H9 (cell line): ENCODE data around the gene NPPC. TPM values are rescaled to one million over a fixed set of nuclear protein-coding genes. Genes with fewer than 3 reads are reported as not detected.

ENCODE experiments used
- DNase-seq: peaks from one replicate; pipeline ENCODE4 v3.0.0-alpha.2; 2017
- H2AFZ ChIP-seq: one replicate; pipeline ENCODE4 v1.6.1; 2013; ENCODE audit warnings: mild to moderate bottlenecking, low read length, control low read depth, moderate library complexity
- H2AK5ac ChIP-seq: 2 replicates; pipeline ENCODE4 v1.6.1; 2013; ENCODE audit warnings: low read length, control low read depth, mixed read lengths; ENCODE audit not compliant: insufficient read length
- H2BK120ac ChIP-seq: one replicate; pipeline ENCODE4 v1.6.1; 2013; ENCODE audit warnings: low read depth, mild to moderate bottlenecking, low read length, control low read depth, inconsistent platforms; ENCODE audit not compliant: poor library complexity, severe bottlenecking
- H2BK12ac ChIP-seq: 2 replicates; pipeline ENCODE4 v1.6.1; 2013; ENCODE audit warnings: low read length, control low read depth, mixed read lengths, low read depth; ENCODE audit not compliant: insufficient read length
- H2BK15ac ChIP-seq: 2 replicates; pipeline ENCODE4 v1.6.1; 2013; ENCODE audit warnings: low read depth, low read length, control low read depth
- H2BK20ac ChIP-seq: one replicate; pipeline ENCODE4 v1.6.1; 2013; ENCODE audit warnings: low read depth, mild to moderate bottlenecking, low read length, control low read depth, inconsistent platforms; ENCODE audit not compliant: poor library complexity, severe bottlenecking
- H2BK5ac ChIP-seq: 2 replicates; pipeline ENCODE4 v1.6.1; 2013; ENCODE audit warnings: low read length, control low read depth, mixed read lengths; ENCODE audit not compliant: insufficient read length
- H3K14ac ChIP-seq: 2 replicates; pipeline ENCODE4 v1.6.1; 2013; ENCODE audit warnings: low read length, control low read depth; ENCODE audit not compliant: insufficient read depth
- H3K18ac ChIP-seq: 2 replicates; pipeline ENCODE4 v1.6.1; 2013; ENCODE audit warnings: low read depth, mild to moderate bottlenecking, mixed read lengths, low read length, control low read depth; ENCODE audit not compliant: insufficient read length
- H3K23ac ChIP-seq: 2 replicates; pipeline ENCODE4 v1.6.1; 2013; ENCODE audit warnings: low read length, control low read depth, mixed read lengths, low read depth; ENCODE audit not compliant: insufficient read length
- H3K23me2 ChIP-seq: 2 replicates; pipeline ENCODE4 v1.6.1; 2013; ENCODE audit warnings: low read depth, mild to moderate bottlenecking, mixed read lengths, low read length, control low read depth; ENCODE audit not compliant: insufficient read length, poor library complexity, severe bottlenecking
- H3K27ac ChIP-seq: 2 replicates; pipeline ENCODE4 v1.5.1; 2013; ENCODE audit warnings: low read length, control low read depth, mixed read lengths, low read depth; ENCODE audit not compliant: insufficient read length
- H3K27me3 ChIP-seq: 2 replicates; pipeline ENCODE4 v1.6.1; 2013; ENCODE audit warnings: low read length, control low read depth, inconsistent platforms; ENCODE audit not compliant: insufficient read depth
- H3K4ac ChIP-seq: 2 replicates; pipeline ENCODE4 v1.6.1; 2013; ENCODE audit warnings: low read depth, mild to moderate bottlenecking, control low read depth, inconsistent platforms, low read length, moderate library complexity
- H3K4me1 ChIP-seq: 2 replicates; pipeline ENCODE4 v1.6.1; 2013; ENCODE audit warnings: low read length, control low read depth, inconsistent platforms; ENCODE audit not compliant: insufficient read depth
- H3K4me2 ChIP-seq: 2 replicates; pipeline ENCODE4 v1.6.1; 2013; ENCODE audit warnings: low read length, control low read depth, mixed read lengths; ENCODE audit not compliant: insufficient read length, insufficient read depth
- H3K56ac ChIP-seq: 2 replicates; pipeline ENCODE4 v1.6.1; 2013; ENCODE audit warnings: low read depth, mild to moderate bottlenecking, mixed read lengths, low read length, control low read depth; ENCODE audit not compliant: insufficient read length
- H3K79me1 ChIP-seq: 2 replicates; pipeline ENCODE4 v1.6.1; 2013; ENCODE audit warnings: low read depth, mild to moderate bottlenecking, moderate library complexity, low read length, control low read depth, inconsistent platforms; ENCODE audit not compliant: insufficient read depth, poor library complexity, severe bottlenecking
- H3K79me2 ChIP-seq: 2 replicates; pipeline ENCODE4 v1.6.1; 2013; ENCODE audit warnings: low read length, control low read depth, inconsistent platforms; ENCODE audit not compliant: insufficient read depth
- H3K9ac ChIP-seq: 2 replicates; pipeline ENCODE4 v1.6.1; 2013; ENCODE audit warnings: low read length, control low read depth, mixed read lengths; ENCODE audit not compliant: insufficient read length; ENCODE audit errors: extremely low read depth
- H3K9me3 ChIP-seq: one replicate; pipeline ENCODE4 v1.6.1; 2013; ENCODE audit warnings: low read depth, low read length, inconsistent platforms; ENCODE audit not compliant: control insufficient read depth
- H3T11ph ChIP-seq: one replicate; pipeline ENCODE4 v1.6.1; 2013; ENCODE audit warnings: mild to moderate bottlenecking, low read length, control low read depth, inconsistent platforms
- H4K20me1 ChIP-seq: one replicate; pipeline ENCODE4 v1.6.1; 2013; ENCODE audit not compliant: control insufficient read depth, insufficient read length, insufficient read depth
- H4K5ac ChIP-seq: 2 replicates; pipeline ENCODE4 v1.6.1; 2013; ENCODE audit warnings: low read depth, mild to moderate bottlenecking, mixed read lengths, low read length, control low read depth; ENCODE audit not compliant: insufficient read length
- H4K8ac ChIP-seq: replicated peaks from 2 replicates; pipeline ENCODE4 v1.6.1; 2013; ENCODE audit warnings: low read length, control low read depth, mixed read lengths, low read depth; ENCODE audit not compliant: insufficient read length
- H4K91ac ChIP-seq: 2 replicates; pipeline ENCODE4 v1.6.1; 2013; ENCODE audit warnings: low read depth, mild to moderate bottlenecking, moderate library complexity, mixed read lengths, low read length, control low read depth; ENCODE audit not compliant: insufficient read length
- H3K27ac Mint-ChIP-seq, 3 experiments: 2 replicates in 2 of 3; 3 replicates in 1 of 3; pipeline ENCODE4 v1.8.0; 2020 to 2021; ENCODE audit warnings: mixed read lengths in 3 of 3, mild to moderate bottlenecking in 1 of 3, moderate library complexity in 1 of 3
- H3K27me3 Mint-ChIP-seq: 2 replicates; pipeline ENCODE4 v1.8.0; 2021; ENCODE audit warnings: low read depth, mild to moderate bottlenecking, moderate library complexity, mixed read lengths
- H3K36me3 Mint-ChIP-seq, 3 experiments: 2 replicates in 2 of 3; 3 replicates in 1 of 3; pipeline ENCODE4 v1.8.0; 2020 to 2021; ENCODE audit warnings: low read depth in 3 of 3, mixed read lengths in 3 of 3; ENCODE audit not compliant: insufficient read depth in 1 of 3
- H3K4me1 Mint-ChIP-seq, 2 experiments: 2 replicates each; pipeline ENCODE4 v1.8.0; 2020; ENCODE audit warnings: mixed read lengths in 2 of 2
- H3K4me3 Mint-ChIP-seq, 2 experiments: 2 replicates in 1 of 2; 3 replicates in 1 of 2; pipeline ENCODE4 v1.8.0; 2020 to 2021; ENCODE audit warnings: mild to moderate bottlenecking in 2 of 2, mixed read lengths in 2 of 2, moderate library complexity in 1 of 2
- H3K9me3 Mint-ChIP-seq, 2 experiments: 2 replicates in 1 of 2; 3 replicates in 1 of 2; pipeline ENCODE4 v1.8.0; 2020; ENCODE audit warnings: mild to moderate bottlenecking in 2 of 2, mixed read lengths in 2 of 2, moderate library complexity in 1 of 2
- CTCF ChIP-seq: fragments of 200-600 bp; sonication (generic); conservative IDR thresholded peaks from 3 replicates; pipeline ENCODE4 v1.8.0; 2021; ENCODE audit warnings: antibody characterized with exemption, mild to moderate bottlenecking
- WGBS: extraction: QIAGEN DNeasy Blood & Tissue Kit; methylation state at CpG from one replicate; pipeline ENCODE4 v1.1.7; 2013; ENCODE audit warnings: missing lambda C conversion rate, low lambda C conversion rate, mixed read lengths; ENCODE audit not compliant: insufficient read length; ENCODE audit errors: extremely low coverage; 5-methylcytosine and 5-hydroxymethylcytosine counted together
- total RNA-seq: library from RNA; stranded (reverse); gene quantifications from 2 replicates; pipeline ENCODE4 v1.2.1, GENCODE V29; 2021

Gene NPPC
- total RNA-seq, 1 experiment from 2014 or later, result 1.1 TPM

- Histone ChIP-seq H3K4me1 (no peaks in the 10 kb centered on the region), H2AFZ (no peak overlapping the region), H4K20me1 (no peaks in the 10 kb centered on the region)
Observed at GRCh38 chr2:231942180-231942579, 16.0 kb upstream of the NPPC start.

More at GRCh38 chr2:231942180-231942579, 16.0 kb upstream of the NPPC start:
- H2BK12ac ChIP-seq, result no peak overlapping the region
- H3K79me2 ChIP-seq, result no peaks in the 10 kb centered on the region
- no peak overlapping the region for H3K23ac ChIP-seq
- Mint-ChIP-seq H3K4me1 (no peaks in the 10 kb centered on the region), H3K9me3 (no peaks in the 10 kb centered on the region), H3K36me3 (no peaks in the 10 kb centered on the region), H3K4me3 (no peak overlapping the region), H3K27ac (no peak overlapping the region), H3K27me3 (no peaks in the 10 kb centered on the region; the same call in 1 of the 2 replicates)
- H4K91ac ChIP-seq, result no peak overlapping the region
- no peaks in the 10 kb centered on the region for H3K23me2 ChIP-seq
- WGBS, result no CpG with 5 or more reads among the region's 6 CpGs
- H2BK15ac ChIP-seq, result no peak overlapping the region
- no peak overlapping the region for H2BK20ac ChIP-seq
- no peaks in the 10 kb centered on the region for H3K27me3 ChIP-seq
- no peak overlapping the region for H2AK5ac ChIP-seq
- no peak overlapping the region for H3K4me2 ChIP-seq
- no peak overlapping the region for H3K18ac ChIP-seq
- no peak overlapping the region for H4K8ac ChIP-seq
- H3K56ac ChIP-seq, result no peak overlapping the region
- no peak overlapping the region for H3K4ac ChIP-seq
- no peak overlapping the region for H2BK5ac ChIP-seq
- no peak overlapping the region for H4K5ac ChIP-seq
- no peak overlapping the region for H3K9ac ChIP-seq
- no peak overlapping the region for H3T11ph ChIP-seq
- DNase-seq, result no peak
- TF ChIP-seq CTCF, result no peak
- no peaks in the 10 kb centered on the region for H3K79me1 ChIP-seq
- no peak overlapping the region for H3K14ac ChIP-seq
- no peak overlapping the region for H3K27ac ChIP-seq
- H2BK120ac ChIP-seq, result no peak overlapping the region
- H3K9me3 ChIP-seq, result no peaks in the 10 kb centered on the region
